ENCODE measurements around the gene AIG1.

DNA sequence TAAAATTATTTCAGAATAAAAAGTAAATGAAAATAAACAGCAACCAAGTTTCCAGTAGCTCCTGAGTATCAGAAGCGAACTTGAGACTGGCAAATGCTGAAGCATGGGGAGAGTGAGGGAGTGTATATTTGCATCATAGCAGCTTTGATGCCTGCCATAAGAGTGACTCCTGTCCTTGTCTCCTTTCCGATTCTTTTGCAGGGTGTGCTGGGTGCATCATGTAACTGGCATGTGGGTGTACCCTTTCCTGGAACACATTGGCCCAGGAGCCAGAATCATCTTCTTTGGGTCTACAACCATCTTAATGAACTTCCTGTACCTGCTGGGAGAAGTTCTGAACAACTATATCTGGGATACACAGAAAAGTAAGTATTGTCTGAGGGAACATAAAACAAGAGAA lies 272.4 kb downstream of the AIG1 start:
- TF ChIP-seq POLR2A (IDR thresholded peaks at IDR 0.05; ENCODE audit: low read depth, low read length) (no peak), TAF1 (IDR thresholded peaks at IDR 0.05; ENCODE audit: borderline replicate concordance, low read depth, low read length) (no peak), POLR2AphosphoS5 (IDR thresholded peaks at IDR 0.05; ENCODE audit: low read depth, low read length) (no peak)

Data from GM12892 (cell line).